HG03378 (cell line): ENCODE measurements around the gene BIRC5.
"Not testable (repeated sequence)": the region's sequence is repeated elsewhere in the genome, so short reads cannot be mapped to it uniquely, and the experiment has no call there.

Source experiments
- ATAC-seq: cut with Tn5 transposase; IDR thresholded peaks from one replicate; pipeline ENCODE4 v1.9.1; 2021; ENCODE audit warnings: mild to moderate bottlenecking, moderate library complexity; ENCODE audit not compliant: unreplicated experiment

BIRC5 gene

DNA sequence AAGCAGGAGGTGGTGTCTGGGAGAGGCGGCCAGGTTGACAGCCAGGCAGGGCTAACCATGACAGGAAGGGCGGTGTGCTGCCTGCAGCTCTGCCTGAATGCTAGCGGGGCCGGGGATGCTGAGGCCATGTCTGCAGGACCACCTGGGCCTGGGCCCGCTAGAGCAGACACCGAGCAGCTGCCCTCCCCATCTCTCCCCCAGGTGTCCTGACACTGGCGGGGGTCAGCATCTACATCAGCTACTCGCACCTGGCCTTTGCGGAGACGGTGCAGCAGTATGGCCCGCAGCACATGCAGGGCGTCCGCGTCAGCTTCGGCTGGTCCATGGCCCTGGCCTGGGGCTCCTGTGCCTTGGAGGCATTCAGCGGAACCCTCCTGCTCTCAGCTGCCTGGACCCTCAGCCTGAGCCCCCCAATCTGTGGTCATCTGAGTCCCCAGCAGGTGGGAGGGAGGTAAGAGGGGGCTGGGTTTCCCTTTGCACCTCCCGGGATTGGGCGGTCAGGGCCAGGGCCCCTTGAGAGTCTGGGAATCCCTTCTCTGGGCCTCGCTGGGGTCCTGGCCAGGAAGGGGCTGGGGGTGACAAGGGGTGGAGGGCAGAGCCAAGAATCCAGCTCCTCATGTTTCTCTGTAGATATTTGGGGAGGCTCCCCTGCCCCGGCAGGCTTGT, 24.9 kb downstream of the BIRC5 start:
- ATAC-seq, result no peak

DNA sequence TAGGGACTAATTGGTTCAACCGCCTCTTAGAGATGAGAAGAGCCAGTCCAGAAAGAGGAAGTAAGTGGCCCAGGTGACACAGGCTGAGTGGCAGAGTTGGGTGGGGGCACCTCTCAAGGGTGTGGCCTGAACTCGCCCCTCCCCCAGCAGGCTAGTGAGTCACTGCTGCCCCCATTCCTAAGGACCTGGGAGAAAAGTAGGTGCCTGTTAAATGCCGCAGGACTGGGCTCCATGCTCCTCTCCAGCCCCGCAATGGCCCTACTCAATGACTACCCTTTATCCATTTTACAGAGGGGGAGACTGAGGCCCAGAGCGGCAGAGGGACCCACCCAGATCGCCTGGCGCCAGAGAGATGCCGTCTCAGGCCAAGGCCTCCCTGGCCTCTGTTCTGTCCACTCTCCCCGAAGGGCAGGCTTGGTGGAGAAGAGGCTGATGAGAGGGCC, 25.5 kb downstream of the BIRC5 start:
- ATAC-seq, result no peak

DNA sequence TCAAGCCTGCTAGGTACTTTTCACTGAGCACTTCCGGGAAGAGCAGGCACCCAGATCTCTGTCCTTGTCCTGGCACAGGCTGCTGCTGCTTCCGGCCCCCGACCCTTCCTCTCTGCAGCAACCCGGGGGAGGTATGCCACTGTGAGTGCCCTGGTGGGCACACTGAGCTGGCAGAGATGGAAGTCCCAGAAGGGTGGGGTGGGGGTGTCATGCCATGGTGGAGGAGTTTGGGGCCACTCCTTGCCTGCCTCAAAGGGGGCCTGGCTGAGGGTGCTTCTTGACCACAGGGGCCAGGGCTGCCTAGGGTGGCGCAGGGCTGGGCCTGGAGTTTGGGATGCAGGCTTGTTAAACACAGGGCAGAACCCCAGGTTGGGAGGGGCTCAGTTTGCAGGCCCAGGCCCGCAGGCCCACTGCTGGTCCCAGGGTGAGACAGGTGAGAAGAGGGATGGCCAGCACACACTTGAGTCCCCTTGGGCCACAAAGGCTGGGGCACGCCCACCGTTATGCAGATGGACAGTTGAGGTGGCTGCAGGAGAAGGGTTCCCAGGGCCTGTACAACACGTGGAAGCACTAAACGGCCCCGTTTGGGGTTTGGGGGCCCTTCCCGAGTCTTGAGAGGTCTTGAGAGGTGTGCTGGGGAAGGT, 26.1 kb downstream of the BIRC5 start:
- ATAC-seq, result no peak

DNA sequence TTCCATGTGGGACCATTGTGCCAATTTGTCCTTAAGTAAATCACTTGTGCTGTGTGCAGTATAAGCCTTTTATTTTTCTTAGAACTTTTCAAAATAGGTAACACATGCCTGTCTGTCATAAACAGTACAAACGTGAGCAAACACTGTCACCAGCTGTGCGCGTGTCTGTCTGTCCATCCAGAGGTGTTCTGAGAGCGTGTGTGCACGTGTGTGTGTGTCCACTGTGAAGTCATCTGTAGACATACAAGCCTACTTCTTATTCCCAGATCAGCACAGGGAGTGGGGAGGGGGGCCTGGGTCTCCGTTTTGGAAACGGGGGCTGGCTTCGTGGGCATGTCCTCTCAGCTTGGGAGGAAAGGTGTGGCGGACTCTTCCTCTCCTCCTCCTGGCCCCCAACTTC, 26.8 kb downstream of the BIRC5 start:
- no peak for ATAC-seq

DNA sequence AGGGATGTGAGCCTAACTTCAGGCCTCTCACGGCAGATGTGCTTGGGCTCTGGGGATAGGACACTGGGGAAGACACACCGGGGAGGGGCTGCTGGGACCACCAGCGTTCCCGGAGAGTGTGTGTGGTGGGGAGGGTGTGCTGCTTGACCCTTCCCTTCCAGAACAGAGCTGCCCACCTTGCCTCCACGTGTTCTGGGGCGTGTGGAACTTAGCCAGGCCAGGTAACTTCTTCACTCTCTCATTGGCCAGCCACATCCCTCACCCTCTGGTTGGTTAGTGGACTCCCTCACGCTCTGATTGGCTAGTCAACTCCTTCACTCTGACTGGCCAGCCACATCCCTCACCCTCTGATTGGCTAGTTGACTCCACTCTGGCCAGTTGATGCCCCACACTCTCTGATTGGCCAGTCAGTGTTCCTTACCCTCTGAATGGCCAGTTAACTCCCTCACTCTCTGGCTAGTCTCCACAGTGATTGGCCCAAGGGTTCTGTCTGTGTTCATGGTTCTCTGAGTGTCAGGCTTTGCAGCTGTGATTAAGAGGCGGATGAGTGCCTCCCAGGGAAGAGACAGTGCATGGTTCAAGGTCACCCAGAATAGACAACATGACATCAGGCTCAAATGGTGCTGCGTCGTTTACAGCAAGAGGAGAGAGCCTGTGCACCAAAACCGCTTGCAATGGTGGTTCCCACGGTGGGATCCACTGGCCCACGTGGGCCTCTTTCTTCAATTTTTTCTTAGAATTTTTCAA, 27.4 kb downstream of the BIRC5 start:
- ATAC-seq, result no peak

DNA sequence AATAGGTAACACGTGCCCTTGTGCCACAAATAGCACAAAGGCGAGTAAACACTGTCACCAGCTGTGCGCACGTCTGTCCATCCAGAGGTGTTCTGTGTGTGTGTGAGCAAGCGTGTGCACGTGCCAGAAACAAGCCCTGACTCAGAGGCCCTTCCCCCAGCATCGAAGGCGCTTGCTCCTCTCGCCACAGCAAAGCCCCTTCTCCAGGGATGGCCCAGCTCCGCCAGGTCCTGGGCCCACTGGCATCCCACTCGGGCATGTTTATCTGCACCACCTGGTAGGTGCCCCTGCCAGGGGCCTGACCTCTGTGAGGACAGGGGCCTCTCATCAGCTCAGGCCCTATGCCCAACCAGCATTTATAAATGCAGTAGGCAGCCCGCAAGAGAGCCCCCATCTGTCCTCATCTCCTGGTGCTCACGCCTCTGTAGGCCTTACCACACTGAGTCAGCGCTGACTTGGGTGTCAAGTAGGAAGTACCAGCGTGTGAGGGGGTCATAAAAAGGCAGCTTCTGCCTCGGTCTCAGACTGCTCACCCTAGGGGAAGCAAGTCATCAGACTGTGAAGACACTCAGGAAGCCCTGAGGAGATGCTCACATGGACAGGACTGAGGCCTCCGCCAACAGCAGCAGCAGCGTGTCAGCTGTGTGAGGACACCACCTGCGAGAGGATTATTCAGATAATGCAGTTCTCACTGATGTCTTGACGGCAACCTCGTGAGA, 28.1 kb downstream of the BIRC5 start:
- ATAC-seq, result no peak

DNA sequence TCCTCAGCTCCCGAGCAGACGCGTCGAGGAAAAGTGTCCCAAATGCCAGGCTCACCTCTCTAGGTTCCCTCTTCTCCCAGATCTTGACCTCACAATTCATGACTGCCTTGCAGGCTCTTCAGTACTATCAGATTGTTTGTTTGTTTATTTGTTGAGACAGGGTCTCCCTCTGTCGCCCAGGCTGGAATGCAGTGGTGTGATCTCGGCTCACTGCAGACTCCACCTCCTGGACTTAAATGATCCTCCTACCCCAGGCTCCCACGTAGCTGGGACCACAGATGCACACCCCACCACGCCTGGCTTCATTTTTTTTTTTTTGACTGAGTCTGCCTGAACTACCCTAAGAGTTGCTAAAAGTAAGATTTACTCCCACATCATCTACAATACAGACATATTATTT, 33.3 kb downstream of the BIRC5 start:
- no peak for ATAC-seq

DNA sequence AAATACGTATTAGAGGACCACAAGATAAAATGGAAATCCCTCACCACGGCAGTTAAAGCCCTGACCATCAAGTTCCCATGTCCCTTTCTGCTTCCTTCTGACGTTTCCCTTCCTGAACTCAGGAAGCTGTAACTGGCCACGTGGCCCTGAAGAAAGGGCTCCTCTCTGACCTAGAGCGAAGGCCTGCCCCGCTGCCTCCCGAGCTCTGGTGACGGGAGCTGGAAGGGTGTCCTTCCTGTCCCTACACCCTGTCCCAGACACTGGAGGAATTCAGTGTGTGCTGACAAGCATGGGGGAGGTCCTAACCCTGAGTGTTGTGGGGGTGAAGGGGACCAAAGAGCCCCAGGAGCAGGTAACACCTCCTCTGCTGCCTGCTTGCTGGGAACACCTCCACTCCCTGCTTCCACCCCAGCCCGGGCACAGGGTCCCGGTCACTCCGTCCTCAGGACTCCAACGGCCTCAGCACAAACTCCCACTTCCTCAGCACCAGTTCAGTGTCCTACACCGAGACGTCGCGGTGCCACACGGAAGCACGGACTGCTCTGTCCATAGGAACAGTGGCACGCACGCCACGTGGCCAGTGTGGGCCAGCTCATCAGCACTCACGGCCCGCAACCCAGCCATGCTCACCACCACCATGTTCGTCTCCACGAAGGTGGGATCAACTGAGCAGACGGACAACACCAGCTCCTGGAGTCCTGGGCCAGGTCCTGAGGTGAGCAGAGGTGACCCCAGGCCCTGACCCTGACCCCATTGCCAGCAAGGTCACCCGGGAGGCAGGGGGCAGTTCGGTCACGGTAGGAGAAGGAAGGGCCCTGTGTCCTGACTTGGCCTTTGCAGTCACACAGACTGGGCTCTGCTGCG, 34.2 kb downstream of the BIRC5 start:
- no peak for ATAC-seq

DNA sequence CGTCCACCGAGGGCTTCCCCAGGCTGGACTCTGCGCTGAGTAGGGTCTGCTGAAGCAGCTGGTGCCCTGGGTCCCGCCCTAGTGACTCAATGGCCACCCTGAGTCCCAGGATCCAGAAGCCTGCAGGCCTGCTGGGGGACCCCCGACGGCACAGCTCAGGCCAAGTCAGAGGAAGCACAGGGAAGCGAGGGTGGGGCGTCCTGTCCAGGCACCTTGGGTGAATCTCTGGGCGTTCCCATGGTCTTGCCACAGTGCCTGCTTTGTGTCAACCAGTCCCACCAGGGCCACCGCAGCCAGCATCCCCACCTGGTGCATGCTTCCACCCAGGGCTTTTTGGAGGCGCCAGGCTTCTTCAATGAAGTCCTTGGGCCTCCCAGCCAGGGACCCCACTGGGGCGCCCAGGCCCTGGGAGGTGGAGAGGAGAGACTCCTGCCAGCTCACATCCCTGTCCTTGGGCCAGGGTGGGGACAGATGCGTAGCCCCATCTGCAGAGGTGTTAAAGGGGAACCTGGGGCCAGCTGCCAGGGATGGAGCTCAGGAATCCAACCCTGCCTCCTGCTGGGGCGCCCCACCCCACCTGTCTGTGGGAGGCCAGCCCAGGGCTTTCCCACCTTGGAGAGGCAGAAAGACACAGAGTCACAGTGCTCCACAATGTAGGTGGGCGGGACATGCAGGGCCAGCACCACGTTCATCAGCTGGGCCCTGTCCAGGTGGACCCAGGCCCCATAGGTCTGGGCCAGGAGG, 35.2 kb downstream of the BIRC5 start:
- no peak for ATAC-seq

DNA sequence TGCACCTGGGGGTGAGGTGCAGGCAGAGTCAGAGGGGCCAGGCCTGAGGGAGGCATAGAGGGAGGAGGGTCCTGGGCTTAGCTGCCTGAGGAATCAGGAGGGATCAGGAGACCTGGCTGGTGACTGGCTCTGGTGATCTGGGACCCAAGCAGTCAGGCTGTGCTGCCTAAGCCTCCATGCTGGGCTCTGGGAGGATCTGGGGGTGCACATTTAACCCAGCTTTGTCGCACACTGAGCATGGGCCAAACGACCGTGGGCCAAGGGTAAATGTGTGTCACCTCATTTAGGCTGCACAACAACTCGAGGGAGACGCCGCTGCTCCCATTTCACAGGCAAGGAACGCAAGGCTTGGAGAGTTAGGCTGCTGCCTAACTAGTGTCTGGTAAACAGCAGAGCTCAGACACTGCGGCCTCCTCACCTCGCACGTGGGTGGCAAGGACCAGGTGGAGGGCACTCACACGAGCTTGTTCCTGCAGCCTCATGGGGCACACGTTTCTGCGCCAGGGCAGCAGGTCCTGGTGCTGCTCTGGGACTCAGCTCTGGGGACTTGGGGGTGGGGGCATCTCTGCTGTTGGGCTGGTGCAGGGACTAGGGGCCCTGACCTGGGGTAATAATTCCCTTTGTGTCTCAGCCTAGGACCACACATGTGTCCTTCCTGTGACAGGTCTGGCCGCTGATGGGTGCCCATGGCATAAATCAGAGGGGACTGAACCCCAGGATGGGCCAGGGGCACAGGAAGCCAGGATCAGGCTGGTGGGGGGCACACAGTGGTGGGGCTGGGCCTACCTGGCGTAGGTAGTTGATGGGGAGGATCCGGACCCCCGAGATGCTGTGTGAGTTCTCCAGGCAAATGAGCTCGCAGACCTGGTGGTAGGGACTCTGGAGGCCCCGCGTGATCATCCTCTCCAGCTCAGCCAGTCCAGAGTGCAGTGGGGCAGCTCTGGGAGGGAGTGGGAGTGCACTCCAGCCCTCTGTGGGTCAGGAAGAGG, 36.1 kb downstream of the BIRC5 start:
- ATAC-seq, result no peak

DNA sequence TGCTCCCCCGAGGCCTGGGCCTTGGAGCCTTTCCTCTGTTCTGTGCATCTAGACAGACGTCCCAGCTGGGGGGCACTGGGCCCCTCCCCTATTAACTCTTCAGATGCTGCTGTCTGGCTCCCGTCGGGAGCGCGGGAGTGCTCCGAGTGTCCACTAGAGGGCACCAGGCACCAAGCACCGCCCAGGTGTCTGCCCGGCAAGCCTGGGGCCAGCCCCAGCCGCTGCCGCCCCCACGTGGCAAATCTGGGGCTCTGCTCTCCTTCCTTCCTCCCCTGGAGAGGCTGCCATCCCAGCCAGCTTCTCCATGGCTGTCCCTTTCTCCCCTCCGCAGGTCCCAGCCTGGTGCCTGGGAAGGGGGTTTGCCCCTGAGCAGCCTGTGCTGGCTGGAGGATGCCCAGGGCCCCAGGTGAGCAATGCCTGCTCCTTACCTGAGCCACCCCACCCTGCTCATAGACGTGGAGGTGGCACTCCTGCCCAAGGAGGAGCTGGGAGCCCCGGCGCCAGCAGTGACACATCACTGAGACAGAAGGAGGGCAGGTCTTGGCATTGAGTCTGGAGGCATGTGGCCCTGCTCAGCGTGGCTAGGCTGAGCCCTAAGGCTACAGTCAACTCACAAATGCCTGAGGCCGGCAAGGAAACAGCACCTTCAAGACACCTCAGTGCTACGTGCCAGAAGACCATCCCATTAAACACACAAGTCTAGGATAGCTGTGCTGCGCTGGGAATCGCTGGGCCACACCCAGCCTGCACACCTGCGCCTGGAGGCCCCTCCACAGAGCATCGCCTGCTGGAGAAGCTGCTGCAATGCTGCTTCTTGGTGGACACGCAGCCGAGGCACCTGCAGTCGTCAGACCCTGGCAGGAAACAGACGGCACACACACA, 37.1 kb downstream of the BIRC5 start:
- no peak for ATAC-seq

DNA sequence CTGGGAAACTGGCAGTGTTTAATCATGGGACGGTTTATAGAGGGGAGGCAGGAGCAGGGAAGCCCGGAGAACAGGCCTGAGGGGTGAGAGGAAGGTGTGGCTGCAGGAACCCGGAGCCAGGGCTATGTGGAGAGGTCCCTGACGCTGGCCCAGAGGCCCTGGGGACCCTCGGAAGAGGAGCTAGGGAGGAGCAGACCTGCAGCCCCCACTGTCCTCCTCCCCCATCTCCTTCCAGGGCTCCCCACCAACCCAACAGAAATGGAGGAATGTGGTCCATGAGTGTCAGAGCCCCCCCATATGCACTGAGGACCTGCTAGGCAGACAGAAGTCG, 37.7 kb downstream of the BIRC5 start:
- no peak for ATAC-seq

DNA sequence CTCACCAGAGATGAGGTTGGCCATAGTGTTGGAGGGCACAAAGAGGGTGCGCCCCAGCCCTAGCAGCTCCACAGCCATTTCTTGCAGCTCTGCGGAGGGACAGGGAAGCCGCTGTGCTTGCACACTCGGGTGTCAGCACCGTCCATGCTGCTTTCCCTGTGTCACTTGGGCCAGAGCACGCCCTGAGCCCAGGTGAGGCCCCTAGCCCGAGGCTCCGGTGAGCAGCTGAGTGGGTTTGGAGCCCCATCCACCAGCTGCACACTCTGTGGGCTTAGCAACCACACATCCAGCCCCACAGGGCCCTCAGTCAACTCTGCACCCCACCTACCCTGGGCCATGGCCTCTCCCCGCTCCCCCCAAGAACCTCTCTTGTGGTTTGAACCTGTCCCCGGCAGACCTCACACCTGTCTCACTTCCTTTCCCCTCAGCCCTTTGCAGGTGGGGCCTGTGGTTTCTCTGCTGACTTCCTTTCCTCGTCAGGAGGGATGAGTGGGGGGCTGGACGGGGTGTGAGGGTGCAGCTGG, 38.1 kb downstream of the BIRC5 start:
- no peak for ATAC-seq

DNA sequence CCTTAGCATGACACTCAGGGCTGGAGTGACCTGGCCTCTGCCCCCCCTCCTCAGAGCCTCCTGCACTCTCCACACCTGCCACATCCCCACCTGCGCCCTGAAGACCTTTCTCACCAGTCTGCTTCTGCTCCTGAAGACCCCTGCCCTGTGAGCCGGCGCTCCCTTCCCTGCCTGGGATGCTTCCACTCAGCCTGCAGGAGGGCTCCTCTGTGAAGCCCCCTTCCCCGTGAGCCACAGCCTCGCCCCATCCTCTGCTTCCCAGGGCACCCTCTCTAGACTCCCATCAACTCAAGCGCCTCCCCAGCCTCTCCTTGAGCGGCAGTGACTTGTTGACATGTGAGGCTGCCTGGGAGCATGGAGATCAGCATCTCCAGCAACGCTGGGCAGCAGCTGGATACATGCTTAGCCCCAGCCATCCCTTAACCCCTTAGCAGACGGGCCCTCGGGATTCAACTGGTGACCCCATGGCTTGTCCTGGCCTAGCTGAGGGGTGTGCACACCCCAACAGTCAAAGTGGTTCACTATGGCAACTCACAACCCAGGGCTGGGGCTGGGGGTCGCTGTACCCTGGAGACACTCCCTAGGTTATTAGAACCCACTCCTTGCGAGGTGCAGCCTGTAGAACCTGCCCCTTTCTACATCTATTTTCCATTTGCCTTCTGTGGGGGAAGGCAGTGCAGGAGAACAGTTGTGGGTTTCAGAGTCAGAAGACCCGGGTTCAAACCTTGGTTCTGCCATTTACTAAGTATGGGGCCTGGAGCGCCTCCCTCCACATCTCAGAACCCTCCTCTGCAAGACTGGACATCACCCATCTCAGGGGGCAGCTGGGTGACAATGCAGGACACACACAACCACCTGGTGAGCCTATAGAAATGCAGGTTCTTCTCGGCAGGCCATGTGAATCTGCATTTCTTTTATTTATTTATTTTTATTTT, 38.9 kb downstream of the BIRC5 start:
- ATAC-seq, result no peak

DNA sequence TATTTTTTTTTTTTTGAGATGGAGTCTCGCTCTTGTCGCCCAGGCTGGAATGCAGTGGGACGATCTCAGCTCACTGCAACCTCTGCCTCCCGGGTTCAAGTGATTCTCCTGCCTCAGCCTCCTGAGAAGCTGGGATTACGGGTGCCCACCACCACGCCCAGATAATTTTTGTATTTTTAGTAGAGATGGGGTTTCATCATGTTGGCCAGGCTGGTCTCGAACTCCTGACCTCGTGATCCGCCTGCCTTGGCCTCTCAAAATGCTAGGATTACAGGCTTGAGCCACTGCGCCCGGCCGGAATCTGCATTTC, 39.5 kb downstream of the BIRC5 start:
- not testable (repeated sequence) for ATAC-seq

DNA sequence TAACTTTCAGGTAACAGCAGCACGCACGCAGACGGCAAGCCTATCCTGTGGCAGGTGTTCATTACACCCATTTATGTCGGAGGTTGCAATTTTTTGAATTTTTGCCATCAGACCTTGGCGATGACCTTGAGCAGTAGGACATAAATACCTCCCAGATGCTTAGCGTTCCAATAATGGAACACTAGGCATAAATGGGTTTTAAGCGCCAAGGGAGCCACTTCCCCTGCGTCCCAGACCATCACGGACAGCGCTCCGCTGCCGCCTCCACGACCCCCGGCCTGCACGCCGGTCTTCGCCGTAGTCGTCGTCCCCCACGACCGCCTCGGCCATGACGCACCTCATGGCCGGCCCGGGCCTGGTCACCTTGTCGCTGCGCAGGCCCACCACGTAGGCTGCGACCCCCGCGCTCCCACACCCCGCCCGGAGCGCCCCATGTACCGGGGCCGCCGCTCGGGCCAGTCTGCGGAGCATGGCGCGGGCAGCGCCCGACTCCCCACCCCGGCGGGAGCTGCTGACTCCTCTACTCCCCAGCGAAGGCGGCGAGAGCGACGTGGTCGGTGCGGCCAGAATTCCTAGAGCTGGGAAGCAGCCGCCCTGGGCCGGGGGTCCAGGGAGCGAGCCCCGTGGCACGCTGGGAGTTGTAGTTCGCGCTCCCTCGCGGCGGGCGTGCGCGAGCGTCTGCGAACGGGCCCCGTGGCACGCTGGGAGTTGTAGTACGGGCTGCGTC, 40.1 kb downstream of the BIRC5 start:
- no peak for ATAC-seq
